COLO829 (cell line): ENCODE results near the gene PLD2.
A peak's percentile ranks its signal among the peaks of the same experiment; 100 is the strongest.
"Not testable (repeated sequence)": the region's sequence is repeated elsewhere in the genome, so short reads cannot be mapped to it uniquely, and the experiment has no call there.

Source experiments
- DNase-seq: peaks from one replicate; pipeline ENCODE4 v3.0.0; 2012; ENCODE audit warnings: low spot score

The PLD2 gene

DNA sequence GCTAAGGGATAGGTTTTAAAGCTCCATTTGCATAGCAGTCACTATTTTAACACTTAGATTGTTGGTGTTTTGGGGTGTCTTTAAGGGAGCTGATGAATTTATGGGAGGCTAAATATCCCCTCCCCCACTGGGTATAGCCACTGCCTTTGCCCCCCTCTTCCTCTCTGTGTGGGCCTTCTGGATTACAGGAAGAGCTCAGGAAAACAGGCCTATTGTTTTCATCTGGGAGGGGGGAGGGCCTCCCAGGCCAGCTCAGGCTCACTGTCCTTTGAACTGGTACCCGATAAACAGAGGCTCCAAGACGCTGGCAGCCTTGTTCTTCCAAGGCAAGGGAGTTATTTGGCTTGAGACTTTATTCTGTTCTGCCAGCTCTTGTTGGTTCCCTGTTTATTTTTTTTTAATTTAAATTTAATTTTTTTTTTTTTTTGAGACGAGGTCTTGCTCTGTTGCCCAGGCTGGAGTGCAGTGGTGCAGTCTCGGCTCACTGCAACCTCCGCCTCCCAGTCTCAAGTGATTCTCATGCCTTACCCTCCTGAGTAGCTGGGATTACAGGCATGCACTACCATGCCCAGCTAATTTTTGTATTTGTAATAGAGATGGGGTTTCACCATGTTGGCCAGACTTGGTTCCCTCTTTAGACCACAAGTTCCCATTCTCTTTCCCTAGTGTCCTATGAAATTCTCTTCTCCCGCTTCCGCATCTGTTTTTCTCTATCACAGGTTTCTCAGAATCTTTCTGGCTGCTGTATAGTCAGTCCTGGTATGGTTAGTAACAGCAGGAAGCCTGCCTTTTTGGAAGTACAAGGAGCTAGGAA, 51.3 kb downstream of the PLD2 start:
- DNase-seq = peak; percentile 76

DNA sequence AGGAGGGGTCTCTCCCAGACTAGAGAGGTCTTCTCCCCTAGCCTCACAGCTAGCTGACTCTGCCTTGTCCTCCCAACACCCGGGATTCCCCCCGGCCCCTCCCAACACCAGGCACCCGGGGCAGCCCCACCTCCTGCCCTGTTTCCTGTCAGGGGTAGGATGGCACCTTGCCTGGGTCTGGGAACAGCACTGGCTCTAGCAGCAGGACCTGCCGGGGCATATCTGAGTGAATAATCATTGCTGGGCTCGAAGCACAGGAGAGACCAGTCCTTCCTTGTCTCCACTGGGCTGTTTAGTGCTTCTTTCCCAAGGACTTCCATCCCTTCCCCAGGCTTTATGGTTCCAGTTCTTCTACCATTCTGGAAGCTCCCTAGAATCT, 51.9 kb downstream of the PLD2 start:
- DNase-seq = no peak

- DNase-seq = peak; percentile 34
These were observed 53.1 kb downstream of the PLD2 start for GRCh38 chr17:4859816-4860625.

GRCh38 chr17:4860651-4861050, 53.7 kb downstream of the PLD2 start:
- DNase-seq = no peak

- no peak for DNase-seq
These were observed 54.1 kb downstream of the PLD2 start for GRCh38 chr17:4861052-4861451.

- DNase-seq = no peak
These were observed 55.8 kb downstream of the PLD2 start for GRCh38 chr17:4862720-4863119.

- DNase-seq = no peak
These were observed 56.4 kb downstream of the PLD2 start for GRCh38 chr17:4863321-4863720.

DNA sequence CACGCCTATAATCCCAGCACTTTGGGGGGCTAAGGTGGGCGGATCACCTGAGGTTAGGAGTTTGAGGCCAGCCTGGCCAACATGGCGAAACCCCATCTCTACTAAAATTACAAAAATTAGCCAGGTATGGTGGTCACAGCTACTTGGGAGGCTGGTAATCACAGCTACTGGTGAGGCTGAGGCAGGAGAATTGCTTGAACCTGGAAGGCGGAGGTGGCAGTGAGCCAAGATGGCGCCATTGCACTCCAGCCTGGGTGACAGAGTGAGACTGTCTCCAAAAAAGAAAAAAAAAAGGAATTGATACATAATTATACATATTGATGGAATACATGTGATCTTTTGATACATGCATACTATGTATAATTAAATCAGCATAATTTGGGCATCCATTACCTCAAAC, 60.6 kb downstream of the PLD2 start:
- DNase-seq = not testable (repeated sequence)

GRCh38 chr17:4869058-4869998, 62.4 kb downstream of the PLD2 start:
- DNase-seq = not testable (repeated sequence)

DNA sequence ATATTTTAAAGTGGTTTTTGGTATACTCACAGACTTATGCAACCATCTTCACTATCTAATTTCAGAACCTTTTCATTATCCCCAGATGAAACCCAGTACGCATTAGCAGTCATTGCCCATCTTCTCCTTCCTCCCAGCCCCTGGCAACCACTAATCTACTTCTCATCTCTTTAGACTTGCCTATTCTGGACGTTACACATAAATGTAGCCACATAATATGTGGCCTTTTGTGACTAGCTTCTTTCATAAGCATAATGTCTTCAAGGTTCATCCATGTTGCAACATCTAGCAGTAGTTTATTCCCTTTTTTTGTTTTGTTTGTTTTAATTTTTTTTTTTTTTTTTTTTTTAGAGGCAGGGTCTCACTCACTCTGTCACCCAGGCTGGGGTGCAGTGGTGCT, 63.9 kb downstream of the PLD2 start:
- no peak for DNase-seq

- DNase-seq = no peak
These were observed 65.8 kb downstream of the PLD2 start for GRCh38 chr17:4872786-4873185.
